Esophagus squamous epithelium (tissue), 5 donors: Measurements from ENCODE around the gene ANXA1. TPM values are rescaled to one million over a fixed set of nuclear protein-coding genes. Genes with fewer than 3 reads are reported as not detected.

ENCODE experiments used
- DNase-seq: peaks from one replicate; lab custom pipeline; 2025; lab: John Stamatoyannopoulos, UW
- H3K27ac ChIP-seq, 4 donors: fragments of 200-600 bp; sonication (generic); one replicate each; pipeline ENCODE4 v1.5.1; 2016 to 2019; ENCODE audit warnings: mild to moderate bottlenecking in 1 of 4
- H3K27me3 ChIP-seq, 4 donors: fragments of 200-600 bp; sonication (generic); 1 replicate in 3 of 4; 2 replicates in 1 of 4; pipeline versions ENCODE4 v1.5.1 to v1.6.0; 2017 to 2021; ENCODE audit warnings: antibody characterized with exemption in 1 of 4
- H3K36me3 ChIP-seq, 3 donors: fragments of 200-600 bp; sonication (generic); one replicate each; pipeline ENCODE4 v1.5.1; 2016 to 2019
- H3K4me1 ChIP-seq, 3 donors: fragments of 200-600 bp; sonication (generic); one replicate each; pipeline ENCODE4 v1.5.1; 2017 to 2019
- H3K4me3 ChIP-seq, 4 donors: fragments of 200-600 bp; sonication (generic); 1 replicate in 3 of 4; 2 replicates in 1 of 4; pipeline ENCODE4 v1.5.1; 2016 to 2019; ENCODE audit warnings: mild to moderate bottlenecking in 2 of 4, moderate library complexity in 1 of 4
- H3K9me3 ChIP-seq, 3 donors: fragments of 200-600 bp; sonication (generic); one replicate each; pipeline ENCODE4 v1.5.1; 2016 to 2019
- POLR2A ChIP-seq, 4 donors: fragments of 450-650 bp; IDR thresholded peaks; one replicate each; pipeline ENCODE4 v1.6.1; 2017; ENCODE audit warnings: antibody characterized with exemption in 4 of 4, mild to moderate bottlenecking in 4 of 4, moderate library complexity in 3 of 4
- WGBS, 2 donors: methylation state at CpG; one replicate each; pipeline ENCODE4 v1.1.5; 2018; 5-methylcytosine and 5-hydroxymethylcytosine counted together
- intact Hi-C: fragments of 100-400 bp; cut with DNase I; formaldehyde crosslinking; loops from one replicate; pipeline ENCODE4 v1.15.0; 2022
- total RNA-seq, 4 donors: library from RNA; depleted of rRNA; stranded (reverse); fragments of >200 nt; gene quantifications; one replicate each; pipeline ENCODE4 v1.1.0, GENCODE V29; 2016
- TF ChIP-seq, protein P1 (sequence below), 6 experiments: fragments of 450-650 bp in 4 of 6; fragments of 200-600 bp in 2 of 6; sonication (generic) in 2 of 6; IDR thresholded peaks; one replicate each; pipeline ENCODE4 v1.5.1; 2016 to 2019; ENCODE audit warnings: antibody characterized with exemption in 6 of 6, mild to moderate bottlenecking in 4 of 6, moderate library complexity in 4 of 6
- donor health status: DM: yes; HTN: yes; CAD: no.

Gene ANXA1
- total RNA-seq, 4 donors from 2014 or later, result 5,313 to 9,451 (median 7,147) TPM

DNA sequence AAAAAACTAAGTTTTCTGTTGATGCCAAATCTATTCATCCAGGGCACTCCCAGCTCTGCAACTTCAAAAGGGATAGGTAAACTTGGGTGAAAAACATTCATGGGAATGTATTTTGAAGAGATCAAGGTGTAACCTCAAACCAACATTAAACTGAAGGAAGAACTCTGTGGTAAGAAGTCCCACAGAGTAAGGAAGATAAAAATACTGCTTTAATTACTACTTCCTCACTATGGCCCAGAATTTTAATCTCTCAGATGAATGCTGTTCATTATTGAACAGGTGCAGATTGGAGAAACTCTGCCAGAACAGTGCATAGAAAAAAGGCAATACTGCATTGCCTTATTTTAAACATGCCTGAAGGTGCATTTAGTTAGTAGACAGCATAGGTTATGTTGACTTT lies 37.6 kb upstream of the ANXA1 start:
- DNase-seq, result no peak
- H3K4me3 ChIP-seq, result no peak overlapping the region
- peaks cover 6 to 81% (median 9%) of the 10 kb centered on the region in 3 donors for H3K4me1 ChIP-seq
- H3K9me3 ChIP-seq, result no peaks in the 10 kb centered on the region
- peak overlapping the region; percentile 32 to 89 (median 80) for H3K27ac ChIP-seq
- H3K27me3 ChIP-seq, result no peaks in the 10 kb centered on the region
- TF ChIP-seq, protein P1, sequence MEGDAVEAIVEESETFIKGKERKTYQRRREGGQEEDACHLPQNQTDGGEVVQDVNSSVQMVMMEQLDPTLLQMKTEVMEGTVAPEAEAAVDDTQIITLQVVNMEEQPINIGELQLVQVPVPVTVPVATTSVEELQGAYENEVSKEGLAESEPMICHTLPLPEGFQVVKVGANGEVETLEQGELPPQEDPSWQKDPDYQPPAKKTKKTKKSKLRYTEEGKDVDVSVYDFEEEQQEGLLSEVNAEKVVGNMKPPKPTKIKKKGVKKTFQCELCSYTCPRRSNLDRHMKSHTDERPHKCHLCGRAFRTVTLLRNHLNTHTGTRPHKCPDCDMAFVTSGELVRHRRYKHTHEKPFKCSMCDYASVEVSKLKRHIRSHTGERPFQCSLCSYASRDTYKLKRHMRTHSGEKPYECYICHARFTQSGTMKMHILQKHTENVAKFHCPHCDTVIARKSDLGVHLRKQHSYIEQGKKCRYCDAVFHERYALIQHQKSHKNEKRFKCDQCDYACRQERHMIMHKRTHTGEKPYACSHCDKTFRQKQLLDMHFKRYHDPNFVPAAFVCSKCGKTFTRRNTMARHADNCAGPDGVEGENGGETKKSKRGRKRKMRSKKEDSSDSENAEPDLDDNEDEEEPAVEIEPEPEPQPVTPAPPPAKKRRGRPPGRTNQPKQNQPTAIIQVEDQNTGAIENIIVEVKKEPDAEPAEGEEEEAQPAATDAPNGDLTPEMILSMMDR (IDR thresholded peaks at IDR 0.05), result no peak
- no peak for TF ChIP-seq POLR2A (IDR thresholded peaks at IDR 0.05)
- intact Hi-C loops, result no loop called here
- H3K36me3 ChIP-seq, result no peaks in the 10 kb centered on the region

- WGBS, 2 donors, result 88 to 91% methylated on average over 1 of the region's 1 CpG
- intact Hi-C loops, result no loop called here
- no peak overlapping the region for H3K4me3 ChIP-seq
- no peaks in the 10 kb centered on the region for H3K9me3 ChIP-seq
- H3K27ac ChIP-seq, result peak overlapping the region; percentile 32 to 89 (median 80)
- no peak for DNase-seq
- TF ChIP-seq, protein P1 (IDR thresholded peaks at IDR 0.05), result no peak
- no peak for TF ChIP-seq POLR2A (IDR thresholded peaks at IDR 0.05)
- no peaks in the 10 kb centered on the region for H3K36me3 ChIP-seq
- no peaks in the 10 kb centered on the region for H3K27me3 ChIP-seq
- H3K4me1 ChIP-seq, result peaks cover 9 to 81% (median 9%) of the 10 kb centered on the region in 3 donors
Observed at GRCh38 chr9:73114958-73115357, 36.7 kb upstream of the ANXA1 start.

DNA sequence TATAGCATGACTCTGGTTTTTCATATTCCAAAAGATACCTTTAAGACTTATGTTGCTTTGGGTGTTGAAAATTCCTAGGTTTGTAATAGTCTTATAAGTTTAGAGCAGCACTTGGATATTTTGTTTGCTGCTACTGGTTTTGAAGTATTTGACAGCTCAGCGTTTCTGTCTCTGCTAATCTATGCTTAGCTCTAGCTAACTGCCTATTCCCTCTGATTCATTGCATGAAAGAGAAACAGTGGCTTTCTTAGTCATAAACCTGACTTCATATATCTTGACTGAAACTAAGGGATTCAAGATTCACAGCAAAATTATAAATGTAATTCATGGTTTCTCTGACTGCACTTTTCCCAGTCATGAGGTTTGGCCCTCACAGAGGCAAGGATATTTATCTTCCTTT lies 35.6 kb upstream of the ANXA1 start:
- 18 to 21% methylated on average over 1 of the region's 1 CpG for WGBS, 2 donors

GRCh38 chr9:73116880-73117279 lies 34.8 kb upstream of the ANXA1 start:
- Histone ChIP-seq H3K4me3 (no peak overlapping the region), H3K27me3 (no peaks in the 10 kb centered on the region), H3K4me1 (peaks cover 9 to 99% (median 14%) of the 10 kb centered on the region in 3 donors), H3K27ac (peak overlapping the region in 3 of 4 donors; percentile 72 to 89 (median 89)), H3K36me3 (no peaks in the 10 kb centered on the region), H3K9me3 (no peaks in the 10 kb centered on the region)
- intact Hi-C loops, result no loop called here
- no peak for DNase-seq
- no peak for TF ChIP-seq POLR2A (IDR thresholded peaks at IDR 0.05)
- TF ChIP-seq, protein P1 (IDR thresholded peaks at IDR 0.05), result no peak
- 85 to 91% methylated on average over 1 of the region's 1 CpG for WGBS, 2 donors

More for the DNA sequence above, 35.6 kb upstream of the ANXA1 start:
- Histone ChIP-seq H3K27ac (peak overlapping the region; percentile 56 to 89 (median 80)), H3K4me3 (no peak overlapping the region), H3K4me1 (peaks cover 9 to 91% (median 10%) of the 10 kb centered on the region in 3 donors), H3K9me3 (no peaks in the 10 kb centered on the region), H3K27me3 (no peaks in the 10 kb centered on the region), H3K36me3 (no peaks in the 10 kb centered on the region)
- no peak for TF ChIP-seq POLR2A (IDR thresholded peaks at IDR 0.05)
- TF ChIP-seq, protein P1 (IDR thresholded peaks at IDR 0.05), result no peak
- intact Hi-C loops, result no loop called here
- DNase-seq, result no peak

GRCh38 chr9:73118286-73118685 lies 33.4 kb upstream of the ANXA1 start:
- no peak for DNase-seq

More at GRCh38 chr9:73118286-73118685, 33.4 kb upstream of the ANXA1 start:
- Histone ChIP-seq H3K27ac (peak overlapping the region; percentile 49 to 89 (median 80)), H3K9me3 (no peaks in the 10 kb centered on the region), H3K27me3 (no peaks in the 10 kb centered on the region), H3K4me3 (no peak overlapping the region), H3K36me3 (no peaks in the 10 kb centered on the region), H3K4me1 (peaks cover 9 to 88% (median 13%) of the 10 kb centered on the region in 3 donors)
- intact Hi-C loops, result no loop called here
- no peak for TF ChIP-seq POLR2A (IDR thresholded peaks at IDR 0.05)
- TF ChIP-seq, protein P1 (IDR thresholded peaks at IDR 0.05), result no peak
